SHP77 (cell line): ENCODE measurements around the gene SLCO4A1.

Experiments
- DNase-seq, 2 experiments: peaks; one replicate each; lab custom pipeline; 2025; lab: John Stamatoyannopoulos, UW

Gene SLCO4A1

GRCh38 chr20:62701161-62702012 is 59.1 kb downstream of the SLCO4A1 start:
- no peak for DNase-seq

DNA sequence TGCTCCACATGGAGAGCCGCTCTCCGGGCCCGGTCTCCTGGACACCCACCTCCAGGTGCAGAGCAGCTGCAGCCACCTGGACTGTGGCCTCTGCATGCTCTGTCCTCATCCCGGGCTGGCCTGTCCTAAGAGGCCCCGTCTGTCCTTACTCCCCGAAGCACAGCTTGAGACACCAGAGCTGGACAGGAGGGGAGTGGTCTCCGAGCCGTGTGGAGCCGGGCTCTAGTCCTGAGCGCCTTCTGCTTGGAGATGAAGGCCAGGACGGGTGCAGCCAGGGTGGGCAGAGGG is 59.7 kb downstream of the SLCO4A1 start:
- peak in 1 of 2 experiments; percentile 29 for DNase-seq

DNA sequence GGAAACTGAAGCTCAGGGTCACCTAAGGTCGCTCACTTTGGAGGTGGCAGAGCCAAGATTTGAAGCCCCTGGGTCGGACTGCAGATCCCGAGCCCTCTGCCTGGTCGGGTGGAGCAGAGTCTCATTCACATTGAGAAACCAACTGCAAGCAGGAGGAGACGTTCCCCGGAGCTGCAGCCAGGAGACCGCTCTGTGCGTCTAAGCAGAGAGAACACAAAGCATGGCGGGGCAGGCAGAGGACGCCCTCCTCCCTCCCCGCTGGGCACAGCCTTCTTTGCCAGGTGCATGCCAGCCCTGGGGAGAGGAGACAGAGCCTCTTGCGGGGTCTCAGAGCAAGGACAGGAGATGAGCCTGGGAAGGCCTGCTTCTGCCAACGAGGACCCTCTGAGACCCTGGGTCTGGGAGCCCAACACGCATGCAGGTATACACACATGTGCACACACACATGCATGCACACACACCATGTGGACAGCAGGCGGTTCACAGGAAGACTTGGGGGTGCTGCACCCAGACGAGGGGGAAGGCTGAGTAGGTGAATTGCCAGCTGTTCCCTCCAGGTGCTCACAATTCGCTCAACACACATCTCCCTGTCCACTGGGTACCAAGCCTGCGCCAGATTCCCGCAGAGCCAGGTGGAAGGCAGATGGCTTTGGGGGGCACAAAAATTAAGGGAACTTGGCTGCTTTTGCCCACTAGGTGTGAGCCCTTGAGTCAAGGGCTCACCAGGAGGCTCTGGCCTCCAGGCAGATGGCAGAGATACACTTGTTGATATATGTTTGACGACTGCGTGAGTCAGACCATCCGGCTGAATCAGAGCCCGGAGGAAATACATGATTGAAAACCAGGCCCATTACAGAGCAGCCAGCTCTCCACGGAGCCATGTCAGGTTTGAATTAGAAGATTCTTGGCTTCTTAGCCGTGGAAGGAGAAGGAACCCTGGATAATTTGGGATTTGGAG is 60.9 kb downstream of the SLCO4A1 start:
- DNase-seq = peak; percentile 81 to 85

- DNase-seq = no peak
Observed at GRCh38 chr20:62703853-62704228, 61.5 kb downstream of the SLCO4A1 start.

- DNase-seq = peak; percentile 98
Observed at GRCh38 chr20:62704341-62704948, 62.1 kb downstream of the SLCO4A1 start.

DNA sequence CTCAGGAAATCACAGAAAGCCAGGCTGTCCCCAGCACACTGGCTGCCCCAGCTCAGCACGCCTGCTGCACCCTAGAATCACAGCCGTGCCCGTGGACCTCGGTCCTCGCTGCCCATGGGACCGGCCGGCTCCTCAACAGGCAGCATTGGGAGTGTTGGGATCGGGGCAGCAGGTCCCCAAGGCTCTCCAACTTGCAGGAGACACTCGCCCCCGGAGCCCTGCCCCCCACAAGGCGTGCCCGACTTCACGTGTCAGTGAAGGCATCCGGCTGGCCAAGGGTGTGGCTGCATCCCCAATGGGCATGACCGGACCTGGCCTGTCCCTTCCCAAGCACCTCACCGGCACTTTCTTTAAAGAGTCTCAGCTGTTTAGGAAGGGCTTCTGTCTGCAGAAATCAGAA is 63.3 kb downstream of the SLCO4A1 start:
- DNase-seq = no peak

GRCh38 chr20:62706344-62706743 is 64.0 kb downstream of the SLCO4A1 start:
- DNase-seq = no peak

GRCh38 chr20:62706857-62707256 is 64.6 kb downstream of the SLCO4A1 start:
- DNase-seq = no peak

DNA sequence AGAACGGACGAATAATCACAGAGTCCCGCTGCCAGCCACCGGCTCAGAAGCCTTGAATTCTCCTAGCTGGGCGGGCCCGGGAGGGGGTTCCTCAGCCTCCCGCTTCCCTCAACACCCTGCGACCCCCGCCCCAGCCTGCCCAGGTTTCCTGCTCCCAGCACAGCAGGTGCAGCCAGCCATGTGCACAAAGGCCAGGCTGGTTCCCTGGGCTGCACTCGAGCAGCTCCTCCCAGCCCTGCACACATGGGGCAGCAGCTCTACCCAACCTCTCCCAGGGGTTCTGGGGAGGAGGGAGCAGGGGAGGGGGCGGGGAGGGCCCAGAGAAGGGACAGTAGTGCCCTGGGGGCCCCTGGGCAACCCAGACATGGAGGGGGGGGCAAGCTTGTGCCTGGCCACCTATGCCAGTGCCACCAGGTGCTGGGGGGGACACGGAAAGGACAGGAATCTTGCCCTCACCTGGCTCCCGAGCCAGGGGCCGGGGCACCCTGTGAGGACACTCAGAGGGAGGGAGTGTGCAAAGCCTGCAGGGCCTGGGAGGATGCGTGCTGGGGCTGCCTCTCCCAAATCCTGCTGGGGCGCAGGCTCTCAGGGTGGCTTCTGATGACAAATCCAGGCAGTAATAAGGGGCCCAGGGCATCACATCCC is 65.1 kb downstream of the SLCO4A1 start:
- DNase-seq = no peak

GRCh38 chr20:62707921-62708521 is 65.7 kb downstream of the SLCO4A1 start:
- DNase-seq = peak; percentile 70 to 76

GRCh38 chr20:62708591-62709536 is 66.6 kb downstream of the SLCO4A1 start, which contains the start of gene NTSR1:
Gene NTSR1 (plus strand): TSS chr20:62708836. CDS start chr20:62709208, 372 bp downstream.
- DNase-seq = no peak

- no peak for DNase-seq
Observed at GRCh38 chr20:62709537-62709905, 67.2 kb downstream of the SLCO4A1 start.

DNA sequence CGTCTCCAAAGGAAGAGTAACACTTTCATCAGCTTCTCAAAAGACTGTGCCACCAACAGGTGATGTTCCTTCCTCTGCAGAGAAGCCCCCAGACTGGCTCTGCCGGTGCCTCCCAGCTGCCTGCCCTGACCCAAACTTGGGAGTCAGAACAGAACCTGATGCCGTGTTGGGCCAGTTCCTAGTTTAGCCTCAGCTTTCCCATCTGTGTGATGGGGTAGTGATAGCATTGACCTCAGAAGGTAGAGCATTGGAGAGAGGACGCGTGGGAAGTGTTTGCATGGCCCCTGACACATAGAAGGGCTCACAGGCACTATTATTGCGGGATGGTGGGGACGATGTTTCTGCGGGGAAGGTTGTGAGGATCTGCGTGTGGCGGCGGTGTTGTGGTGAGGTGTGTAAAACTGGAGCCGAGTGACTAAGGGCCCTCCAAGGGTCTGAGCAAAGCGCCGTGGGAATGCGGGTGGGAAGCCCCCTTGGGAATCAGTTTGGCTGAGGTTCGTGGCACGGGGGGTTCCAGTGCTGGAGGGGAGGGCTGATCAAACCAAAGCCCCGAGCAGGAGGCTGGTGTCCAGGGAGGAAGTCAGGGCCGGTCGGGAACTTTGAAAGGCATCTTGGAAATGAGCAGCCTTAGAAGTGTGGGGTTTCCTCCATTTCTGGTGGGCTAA is 68.0 kb downstream of the SLCO4A1 start:
- DNase-seq = no peak

GRCh38 chr20:62710886-62711702 is 68.8 kb downstream of the SLCO4A1 start:
- peak; percentile 43 to 75 for DNase-seq

GRCh38 chr20:62711703-62712101 is 69.4 kb downstream of the SLCO4A1 start:
- DNase-seq = peak; percentile 95 to 99

DNA sequence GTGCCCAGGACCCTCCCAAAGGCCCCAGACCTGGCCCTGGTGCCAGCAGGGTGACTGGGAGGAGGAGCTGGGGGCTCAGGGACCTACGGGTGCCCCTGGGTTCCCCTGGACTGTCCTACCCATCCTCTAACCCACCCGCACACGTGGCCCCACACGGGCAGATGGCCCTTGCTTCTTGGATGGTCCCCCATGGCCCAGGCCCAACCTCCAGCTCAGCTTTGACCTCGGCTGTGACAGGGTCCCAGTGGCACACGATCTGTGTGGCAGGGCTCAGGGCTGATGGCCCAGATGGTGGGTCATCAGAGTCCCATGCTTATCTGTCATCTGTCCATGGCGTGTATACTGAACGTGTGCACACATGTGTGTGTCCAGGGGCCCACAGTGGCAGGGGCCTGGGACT is 70.3 kb downstream of the SLCO4A1 start:
- DNase-seq = no peak

DNA sequence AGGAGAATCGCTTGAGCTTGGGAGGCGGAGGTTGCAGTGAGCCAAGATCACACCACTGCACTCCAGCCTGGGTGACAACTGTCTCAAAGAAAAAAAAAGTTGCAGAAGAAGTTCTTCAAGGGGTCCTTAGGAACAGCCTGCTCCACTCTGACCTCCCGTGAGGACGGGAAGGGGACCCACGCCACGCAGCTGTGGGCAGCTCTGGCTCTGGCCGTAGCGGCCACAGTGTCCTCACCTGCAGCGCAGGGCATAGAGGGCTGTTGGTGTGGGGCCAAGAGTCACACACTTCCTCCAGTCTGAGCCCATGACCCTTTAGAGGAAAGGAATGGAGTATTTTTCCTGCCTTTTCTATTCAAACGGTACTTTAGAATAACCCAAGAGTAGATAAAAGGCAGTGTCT is 71.7 kb downstream of the SLCO4A1 start:
- DNase-seq = no peak

- no peak for DNase-seq
Observed at GRCh38 chr20:62714799-62715198, 72.5 kb downstream of the SLCO4A1 start.

DNA sequence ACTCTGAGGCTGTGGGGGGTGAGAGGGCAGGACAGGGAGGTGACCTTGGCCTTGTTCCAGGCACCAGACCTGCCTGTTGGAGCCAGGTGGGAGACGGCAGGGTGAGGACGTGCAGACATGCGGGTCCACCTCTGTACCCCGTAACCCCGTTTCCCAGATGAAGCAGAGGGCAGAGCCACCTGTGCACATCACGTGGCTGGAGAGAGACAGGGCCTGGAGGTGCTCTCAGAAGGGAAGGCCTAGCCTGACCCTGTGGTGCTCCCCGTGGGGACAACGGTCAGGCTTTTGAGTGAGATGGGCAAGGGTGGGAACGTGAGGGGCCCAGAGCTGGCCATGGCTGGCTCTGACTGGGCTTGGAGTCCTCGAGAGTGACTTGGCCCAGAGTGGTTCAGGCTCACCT is 72.9 kb downstream of the SLCO4A1 start:
- DNase-seq = no peak
